CD4-positive, alpha-beta T cell (primary cell): ENCODE measurements around the gene FKBP4. TPM values are rescaled to one million over a fixed set of nuclear protein-coding genes. Genes with fewer than 3 reads are reported as not detected.

Experiments used
- ATAC-seq: fragments of 200-7000 bp; cut with Tn5 transposase; one replicate; pipeline ENCODE4 v1.10.0; 2022; ENCODE audit warnings: mild to moderate bottlenecking; ENCODE audit not compliant: poor library complexity
- CTCF ChIA-PET: fragments of 350-600 bp; sonication (Branson Sonifier 250); formaldehyde crosslinking; loops from one replicate; lab custom pipeline; 2021; ENCODE audit warnings: antibody characterized with exemption, inconsistent platforms; lab: Charles Lee
- POLR2A ChIA-PET: fragments of 350-600 bp; sonication (Branson Sonifier 250); formaldehyde crosslinking; loops from one replicate; lab custom pipeline; 2021; ENCODE audit warnings: antibody characterized with exemption, inconsistent platforms; lab: Charles Lee
- DNase-seq, 14 experiments: peaks; one replicate each; pipeline ENCODE4 v3.0.0-alpha.2; 2013 to 2020; ENCODE audit warnings: mixed read lengths in 2 of 14
- H3K27ac ChIP-seq, 2 donors: one replicate each; pipeline versions ENCODE4 v1.5.1 to v1.7.0; 2013; ENCODE audit warnings: low read length in 2 of 2, low read depth in 1 of 2, mild to moderate bottlenecking in 1 of 2
- H3K27me3 ChIP-seq, 2 experiments: 1 replicate in 1 of 2; 2 replicates in 1 of 2; pipeline versions ENCODE4 v1.6.1 to v1.7.0; 2013; ENCODE audit warnings: low read length in 2 of 2, control low read depth in 1 of 2, mild to moderate bottlenecking in 1 of 2, moderate library complexity in 1 of 2; ENCODE audit not compliant: insufficient read depth in 2 of 2, control insufficient read depth in 1 of 2
- H3K36me3 ChIP-seq: one replicate; pipeline ENCODE4 v1.6.1; 2013; ENCODE audit warnings: low read length, control low read depth; ENCODE audit not compliant: insufficient read depth
- H3K4me1 ChIP-seq: one replicate; pipeline ENCODE4 v1.6.1; 2013; ENCODE audit warnings: low read length, control low read depth; ENCODE audit not compliant: insufficient read depth
- H3K4me3 ChIP-seq: one replicate; pipeline ENCODE4 v1.5.1; 2013; ENCODE audit warnings: mild to moderate bottlenecking, low read length, moderate library complexity
- H3K9me3 ChIP-seq, 2 experiments: 1 replicate in 1 of 2; 2 replicates in 1 of 2; pipeline versions ENCODE4 v1.6.1 to v1.7.0; 2013; ENCODE audit warnings: low read length in 2 of 2, mild to moderate bottlenecking in 2 of 2, control low read depth in 1 of 2, moderate library complexity in 1 of 2; ENCODE audit not compliant: control insufficient read depth in 1 of 2, insufficient read depth in 1 of 2
- H3K27ac Mint-ChIP-seq: one replicate; pipeline ENCODE4 v1.8.0; 2020; ENCODE audit warnings: mixed read lengths
- H3K27me3 Mint-ChIP-seq: one replicate; pipeline ENCODE4 v1.8.0; 2021; ENCODE audit warnings: mixed read lengths
- H3K36me3 Mint-ChIP-seq: one replicate; pipeline ENCODE4 v1.8.0; 2021; ENCODE audit warnings: low read depth, mixed read lengths
- H3K4me1 Mint-ChIP-seq: one replicate; pipeline ENCODE4 v1.8.0; 2021; ENCODE audit warnings: low read depth, mixed read lengths
- H3K4me3 Mint-ChIP-seq: one replicate; pipeline ENCODE4 v1.8.0; 2020; ENCODE audit warnings: mild to moderate bottlenecking, mixed read lengths
- H3K9me3 Mint-ChIP-seq: one replicate; pipeline ENCODE4 v1.8.0; 2020; ENCODE audit warnings: mixed read lengths
- CTCF ChIP-seq: fragments of 200-600 bp; IDR thresholded peaks from one replicate; pipeline ENCODE4 v1.8.0; 2022; ENCODE audit warnings: antibody characterized with exemption, mild to moderate bottlenecking
- intact Hi-C, 2 experiments: fragments of 100-400 bp; cut with DNase I in 1 of 2; cut with micrococcal nuclease in 1 of 2; formaldehyde crosslinking; loops; one replicate each; pipeline versions ENCODE4 v1.15.1 to v1.9.0; 2023 to 2025; cut with DNase I, micrococcal nuclease
- total RNA-seq, 174 experiments: library from RNA in 2 of 174; stranded (reverse) in 2 of 174; gene quantifications; one replicate each; pipeline ENCODE4 v1.2.3 and lab custom pipeline; 2021 to 2026

Gene FKBP4
- total RNA-seq, 2 experiments from 2014 or later: 35.7 to 40.3 TPM

- ATAC-seq (no peak), DNase-seq (no peak)
- H3K36me3 ChIP-seq: peaks cover 27% of the 10 kb centered on the region
- no peaks in the 10 kb centered on the region for H3K9me3 ChIP-seq
- Mint-ChIP-seq H3K36me3 (peaks cover 48% of the 10 kb centered on the region), H3K27ac (no peak overlapping the region), H3K9me3 (no peaks in the 10 kb centered on the region), H3K4me3 (no peak overlapping the region), H3K4me1 (peaks cover 4% of the 10 kb centered on the region), H3K27me3 (no peaks in the 10 kb centered on the region)
- TF ChIP-seq CTCF: no peak
- H3K27ac ChIP-seq: no peak overlapping the region
- no peak overlapping the region for H3K4me3 ChIP-seq
- no peaks in the 10 kb centered on the region for H3K27me3 ChIP-seq
- CTCF ChIA-PET: no interaction called here
- peaks cover 2% of the 10 kb centered on the region for H3K4me1 ChIP-seq
- POLR2A ChIA-PET: no interaction called here
- intact Hi-C loops: loop anchor here in 1 of 2 experiments (10.0 kb wide), 1 partner anchor 1838 kb away; the partner anchor contains the start of genes AKAP3 and NDUFA9
Observed at GRCh38 chr12:2806700-2807099, 11.9 kb downstream of the FKBP4 start.

GRCh38 chr12:2811801-2812200, 17.0 kb downstream of the FKBP4 start:
- TF ChIP-seq CTCF: no peak
- Mint-ChIP-seq H3K4me1 (peaks cover 37% of the 10 kb centered on the region), H3K9me3 (no peaks in the 10 kb centered on the region), H3K36me3 (peaks cover 32% of the 10 kb centered on the region), H3K27ac (peak overlapping the region; percentile 99), H3K27me3 (no peaks in the 10 kb centered on the region), H3K4me3 (peak overlapping the region; percentile 96)
- no peak for ATAC-seq
- H3K27ac ChIP-seq: peak overlapping the region in 1 of 2 donors; percentile 93
- no peaks in the 10 kb centered on the region for H3K27me3 ChIP-seq
- CTCF ChIA-PET: no interaction called here
- no peaks in the 10 kb centered on the region for H3K9me3 ChIP-seq
- intact Hi-C loops: loop anchor here (1.0 to 5.0 kb wide), 5 partner anchors 18 to 120 kb away; partner anchors contain the start of genes FKBP4 (in 1 of the 2), FOXM1 (in 1 of the 2), RHNO1 (in 1 of the 2) and TULP3 (in 1 of the 2)
- POLR2A ChIA-PET: interaction anchor here (1.0 to 2.1 kb wide), 2 partner anchors 16 to 17 kb away, joined by 3 to 37 read pairs; partner anchors contain the start of gene FKBP4
- peaks cover 13% of the 10 kb centered on the region for H3K36me3 ChIP-seq
- DNase-seq: no peak
- peaks cover 18% of the 10 kb centered on the region for H3K4me1 ChIP-seq
- peak overlapping the region; percentile 82 for H3K4me3 ChIP-seq

- Histone ChIP-seq H3K4me3 (peak within 1 kb of the TSS; percentile 82), H3K27ac (peak within 1 kb of the TSS; percentile 91 to 93), H3K4me1 (peaks cover 18% of the 10 kb centered on the region), H3K36me3 (peaks cover 21% of the 10 kb centered on the region), H3K9me3 (no peaks in the 10 kb centered on the region), H3K27me3 (no peaks in the 10 kb centered on the region)
- no peak for TF ChIP-seq CTCF
- CTCF ChIA-PET: interaction anchor here (1.8 to 2.6 kb wide), 2 partner anchors 17 to 130 kb away, joined by 4 to 12 read pairs; no protein-coding TSS in a partner anchor
- no peaks in the 10 kb centered on the region for H3K27me3 Mint-ChIP-seq
- DNase-seq (peak; percentile 90 to 98 (median 94)), ATAC-seq (peak; percentile 91)
- intact Hi-C loops: loop anchor here (1.0 to 5.0 kb wide), 6 partner anchors 18 to 129 kb away; partner anchors contain the start of genes FKBP4 (in 2 of the 2), FOXM1 (in 1 of the 2), RHNO1 (in 1 of the 2) and TULP3 (in 1 of the 2)
- POLR2A ChIA-PET: interaction anchor here (0.5 to 2.1 kb wide), 6 partner anchors 12 to 121 kb away, joined by 3 to 37 read pairs (median 4); partner anchors contain the start of genes FKBP4, FOXM1, NRIP2 and RHNO1
- peak within 1 kb of the TSS; percentile 96 for H3K4me3 Mint-ChIP-seq
- H3K27ac Mint-ChIP-seq: peak within 1 kb of the TSS; percentile 99
- no peaks in the 10 kb centered on the region for H3K9me3 Mint-ChIP-seq
- peaks cover 36% of the 10 kb centered on the region for H3K36me3 Mint-ChIP-seq
- peaks cover 37% of the 10 kb centered on the region for H3K4me1 Mint-ChIP-seq
Observed at GRCh38 chr12:2812290-2813213, 17.8 kb downstream of the FKBP4 start, which contains the start of gene ITFG2. TSS of gene ITFG2 (plus strand) at chr12:2812668. CDS start at chr12:2812761, 93 bp downstream.
